Measurements from ENCODE around the gene CTU2. TPM values are rescaled to one million over a fixed set of nuclear protein-coding genes. Genes with fewer than 3 reads are reported as not detected.

CTU2 gene
- total RNA-seq, 1 donor from 2014 or later, result 20.6 TPM

DNA sequence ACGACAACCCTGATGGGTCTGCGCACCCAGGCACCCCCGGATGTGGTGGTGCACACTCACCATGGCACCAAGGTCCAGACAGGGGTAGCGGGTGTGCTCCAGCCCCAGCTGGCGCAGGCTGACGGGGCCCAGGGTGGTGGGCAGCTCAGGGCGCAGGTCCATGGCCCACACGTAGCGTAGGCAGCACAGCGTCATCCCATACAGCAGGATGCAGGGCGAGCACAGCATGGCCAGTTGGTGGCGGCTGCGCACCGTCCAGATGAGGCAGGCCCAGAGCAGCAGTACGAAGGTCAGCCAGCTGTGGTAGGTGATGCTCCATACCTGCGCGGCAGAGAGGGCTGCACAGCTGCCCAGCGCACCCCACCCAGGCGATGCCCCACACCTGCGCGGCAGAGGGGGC is 29.8 kb downstream of the CTU2 start:
- TF ChIP-seq CTCF (IDR thresholded peaks at IDR 0.05), result no peak
- no peaks in the 10 kb centered on the region for H3K9me3 Mint-ChIP-seq (ENCODE audit: unreplicated experiment)
- H3K4me1 Mint-ChIP-seq (ENCODE audit: unreplicated experiment), result no peaks in the 10 kb centered on the region
- no peak for DNase-seq (ENCODE audit: extremely low spot score, unreplicated experiment)
- H3K4me3 Mint-ChIP-seq (ENCODE audit: unreplicated experiment), result no peak overlapping the region
- H3K36me3 Mint-ChIP-seq (ENCODE audit: unreplicated experiment), result peaks cover 9% of the 10 kb centered on the region
- no peaks in the 10 kb centered on the region for H3K27me3 Mint-ChIP-seq (ENCODE audit: unreplicated experiment)
- H3K27ac Mint-ChIP-seq (ENCODE audit: unreplicated experiment), result no peak overlapping the region

- Mint-ChIP-seq H3K36me3 (ENCODE audit: unreplicated experiment) (peaks cover 5% of the 10 kb centered on the region), H3K27ac (ENCODE audit: unreplicated experiment) (no peak overlapping the region), H3K9me3 (ENCODE audit: unreplicated experiment) (no peaks in the 10 kb centered on the region), H3K4me1 (ENCODE audit: unreplicated experiment) (no peaks in the 10 kb centered on the region), H3K4me3 (ENCODE audit: unreplicated experiment) (no peak overlapping the region), H3K27me3 (ENCODE audit: unreplicated experiment) (no peaks in the 10 kb centered on the region)
- DNase-seq (ENCODE audit: extremely low spot score, unreplicated experiment), result no peak
- TF ChIP-seq CTCF (IDR thresholded peaks at IDR 0.05), result no peak
These were observed 30.2 kb downstream of the CTU2 start for GRCh38 chr16:88736496-88736895.

DNA sequence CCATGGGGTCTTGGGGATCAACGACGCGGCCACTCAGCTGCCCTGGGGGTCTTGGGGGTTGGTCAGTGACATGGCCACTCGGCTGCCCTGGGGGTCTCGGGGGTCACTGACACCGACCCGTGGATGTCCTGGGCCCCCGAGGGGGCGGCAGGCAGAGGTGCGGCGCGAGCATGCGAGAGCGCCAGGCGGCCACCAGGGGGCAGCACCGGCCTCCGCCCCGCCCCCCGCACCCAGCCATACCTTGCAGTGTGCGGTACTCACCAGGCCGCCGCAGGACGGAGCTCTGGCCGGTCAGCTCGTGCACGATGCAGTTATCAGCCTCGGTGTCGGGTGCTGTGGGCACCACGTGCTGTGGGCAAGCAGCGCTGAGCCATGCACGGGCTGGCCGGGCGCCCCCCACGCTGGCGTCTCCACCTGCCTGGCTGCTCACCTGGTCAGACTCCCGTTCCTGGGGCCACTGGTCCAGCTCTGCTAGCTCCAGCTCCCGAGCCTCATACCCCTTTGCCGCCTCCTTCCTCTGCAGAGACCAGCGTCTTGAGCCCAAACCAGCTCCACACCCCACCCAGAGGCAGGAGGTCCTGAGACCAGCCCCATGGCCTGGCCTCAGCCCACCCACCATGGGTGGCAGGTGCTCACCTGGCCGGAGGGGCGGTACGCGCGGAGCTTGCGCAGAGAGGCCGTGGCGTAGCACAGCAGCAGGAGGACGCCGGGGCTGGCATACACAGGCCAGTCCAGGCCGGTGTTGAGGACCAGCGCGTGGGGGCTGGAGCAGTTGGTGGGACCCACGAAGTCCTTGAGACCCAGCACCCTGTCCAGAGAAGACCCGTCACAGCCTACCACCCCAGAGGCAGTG is 31.2 kb downstream of the CTU2 start:
- TF ChIP-seq CTCF (IDR thresholded peaks at IDR 0.05), result peak; percentile 96
- Mint-ChIP-seq H3K36me3 (ENCODE audit: unreplicated experiment) (peaks cover 3% of the 10 kb centered on the region), H3K27me3 (ENCODE audit: unreplicated experiment) (no peaks in the 10 kb centered on the region), H3K4me1 (ENCODE audit: unreplicated experiment) (no peaks in the 10 kb centered on the region), H3K4me3 (ENCODE audit: unreplicated experiment) (no peak overlapping the region), H3K9me3 (ENCODE audit: unreplicated experiment) (no peaks in the 10 kb centered on the region), H3K27ac (ENCODE audit: unreplicated experiment) (no peak overlapping the region)
- DNase-seq (ENCODE audit: extremely low spot score, unreplicated experiment), result no peak

DNA sequence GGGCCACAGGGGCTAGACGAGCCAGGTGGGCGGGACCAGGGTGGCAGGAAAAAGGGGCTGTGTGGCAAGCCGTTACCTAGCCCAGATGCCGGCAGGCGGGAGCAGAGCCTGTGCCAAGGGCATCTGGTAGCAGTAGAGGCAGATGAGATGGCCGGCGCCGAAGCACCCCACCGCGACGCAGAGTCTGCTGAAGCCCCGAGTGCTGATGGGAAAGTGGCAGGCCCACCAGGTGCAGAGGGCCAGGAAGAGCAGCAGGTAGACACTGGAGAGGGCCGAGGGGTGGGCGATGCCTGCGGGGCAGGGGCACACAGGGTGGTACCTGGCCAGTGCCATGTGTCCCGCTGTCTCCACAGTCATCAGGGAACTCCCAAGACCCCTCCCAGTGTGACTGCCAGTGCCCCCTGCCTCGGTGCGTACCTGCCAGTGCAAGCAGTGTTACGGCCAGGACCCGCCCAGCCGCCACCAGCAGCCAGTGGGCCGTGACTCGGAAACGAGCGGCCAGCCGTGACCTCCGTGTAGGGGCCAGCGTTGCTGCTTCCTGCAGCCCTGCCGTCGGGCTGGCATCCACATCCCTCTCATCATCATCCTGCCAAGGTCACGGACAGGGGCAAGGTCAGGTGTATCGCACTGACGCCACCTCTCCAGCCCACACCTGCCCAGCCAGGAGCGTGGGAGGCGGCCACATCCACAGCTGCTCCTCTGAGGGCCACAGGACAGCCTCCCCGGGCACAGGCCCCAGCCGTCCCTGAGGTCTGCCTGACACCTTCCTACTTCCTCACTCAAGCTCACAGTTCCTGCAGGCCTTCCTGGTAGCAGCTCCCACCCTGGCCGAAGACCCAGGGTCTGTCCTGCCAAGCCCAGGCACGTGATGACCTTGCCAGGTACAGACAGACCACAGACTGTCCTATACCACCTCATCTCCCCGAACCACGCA is 32.1 kb downstream of the CTU2 start:
- Mint-ChIP-seq H3K9me3 (ENCODE audit: unreplicated experiment) (no peaks in the 10 kb centered on the region), H3K4me1 (ENCODE audit: unreplicated experiment) (no peaks in the 10 kb centered on the region), H3K27ac (ENCODE audit: unreplicated experiment) (no peak overlapping the region), H3K4me3 (ENCODE audit: unreplicated experiment) (no peak overlapping the region), H3K36me3 (ENCODE audit: unreplicated experiment) (peaks cover 3% of the 10 kb centered on the region), H3K27me3 (ENCODE audit: unreplicated experiment) (no peaks in the 10 kb centered on the region)
- no peak for TF ChIP-seq CTCF (IDR thresholded peaks at IDR 0.05)
- DNase-seq (ENCODE audit: extremely low spot score, unreplicated experiment), result no peak

All from osteocyte (in vitro differentiated cells).